Ovary (tissue), 3 donors: ENCODE data around the gene THBS4.

Experiments used
- CTCF ChIP-seq, 3 donors: fragments of 450-650 bp in 2 of 3; fragments of 200-600 bp in 1 of 3; IDR thresholded peaks; one replicate each; pipeline versions ENCODE4 v1.5.1 to v1.8.0; 2016 to 2022; ENCODE audit warnings: antibody characterized with exemption in 3 of 3, mild to moderate bottlenecking in 1 of 3
- EP300 ChIP-seq: sonication (generic); formaldehyde crosslinking; IDR thresholded peaks from one replicate; pipeline ENCODE4 v1.6.1; 2017; ENCODE audit warnings: antibody characterized with exemption
- POLR2A ChIP-seq: fragments of 450-650 bp; IDR thresholded peaks from one replicate; pipeline ENCODE4 v1.6.1; 2017; ENCODE audit warnings: antibody characterized with exemption, mild to moderate bottlenecking, moderate library complexity
- donor health status: DM: no; HTN: no; CAD: no.

DNA sequence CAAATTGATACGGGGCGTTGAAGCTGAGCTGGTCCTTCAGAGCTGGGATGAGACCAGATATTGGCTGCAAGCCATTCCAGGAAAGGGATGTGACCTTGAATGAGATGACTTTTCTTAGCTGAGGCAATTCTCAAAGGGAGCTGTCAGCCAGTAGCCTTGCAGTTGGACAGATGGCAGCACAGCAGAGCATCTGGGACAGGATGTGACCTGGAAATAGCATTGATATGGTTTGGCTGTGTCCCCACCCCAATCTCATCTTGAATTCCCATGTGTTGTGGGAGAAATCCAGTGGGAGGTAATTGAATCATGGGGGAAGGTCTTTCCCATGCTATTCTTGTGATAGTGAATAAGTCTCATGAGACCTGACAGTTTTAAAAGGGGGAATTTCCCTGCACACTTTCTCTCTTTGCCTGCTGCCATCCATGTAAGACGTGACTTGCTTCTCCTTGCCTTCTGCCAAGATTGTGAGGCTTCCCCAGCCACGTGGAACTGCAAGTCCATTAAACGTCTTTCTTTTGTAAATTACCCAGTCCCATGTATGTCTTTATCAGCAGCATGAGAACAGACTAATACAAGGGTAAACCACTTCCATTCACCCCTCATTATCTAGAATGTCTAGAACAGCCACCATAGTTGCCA lies 24.3 kb upstream of the THBS4 start:
- TF ChIP-seq POLR2A (no peak), CTCF (IDR thresholded peaks at IDR 0.05) (no peak), EP300 (no peak)
